Endothelial cell of umbilical vein (primary cell): Measurements from ENCODE around the gene CHPF2. TPM values are rescaled to one million over a fixed set of nuclear protein-coding genes. Genes with fewer than 3 reads are reported as not detected.

Experiments used
- BruUV-seq: library from RNA; stranded (reverse); fragments of 400-500 nt; replicated peaks from 2 replicates; lab custom pipeline; 2021; lab: Mats Ljungman, UMichigan
- CTCF ChIA-PET: fragments of 300-600, 350-600 bp; sonication (Branson Sonifier 250); formaldehyde crosslinking; loops from one replicate; lab custom pipeline; 2021; ENCODE audit warnings: antibody characterized with exemption, inconsistent platforms; lab: Charles Lee
- POLR2A ChIA-PET: fragments of 300-600, 350-600 bp; sonication (Branson Sonifier 250); formaldehyde crosslinking; loops from one replicate; lab custom pipeline; 2021; ENCODE audit warnings: antibody characterized with exemption, inconsistent platforms; lab: Charles Lee
- DNase-seq: peaks from one replicate; pipeline ENCODE4 v3.0.0-alpha.2; 2011; ENCODE audit warnings: low read depth, low spot score
- FAIRE-seq: peaks from 2 replicates; lab custom pipeline; 2011; peaks lifted over from hg19 to GRCh38; lab: Jason Lieb, UNC
- H2AFZ ChIP-seq: 2 replicates; pipeline ENCODE4 v1.6.0; 2012; ENCODE audit warnings: low read depth, low read length, control low read depth, inconsistent platforms
- H3K27ac ChIP-seq: 2 replicates; pipeline ENCODE4 v1.5.1; 2011; ENCODE audit warnings: low read depth, mild to moderate bottlenecking, control low read depth, low read length, moderate library complexity; ENCODE audit not compliant: insufficient read depth
- H3K27me3 ChIP-seq, 2 experiments: 2 replicates each; pipeline versions ENCODE4 v1.6.0 to v1.6.1; 2011; ENCODE audit warnings: low read length in 2 of 2, mixed read lengths in 1 of 2; ENCODE audit not compliant: control insufficient read depth in 2 of 2, insufficient read depth in 2 of 2
- H3K36me3 ChIP-seq, 2 experiments: 2 replicates in 1 of 2; 3 replicates in 1 of 2; pipeline ENCODE4 v1.5.1; 2011; ENCODE audit warnings: low read length in 2 of 2, mild to moderate bottlenecking in 1 of 2, moderate library complexity in 1 of 2; ENCODE audit not compliant: control insufficient read depth in 2 of 2, insufficient read depth in 2 of 2; ENCODE audit errors: extremely low read depth in 1 of 2
- H3K4me1 ChIP-seq: 3 replicates; pipeline ENCODE4 v1.5.1; 2011; ENCODE audit warnings: mild to moderate bottlenecking, low read length; ENCODE audit not compliant: control insufficient read depth, insufficient read depth; ENCODE audit errors: extremely low read depth
- H3K4me2 ChIP-seq: 2 replicates; pipeline ENCODE4 v1.6.1; 2011; ENCODE audit warnings: low read length, control low read depth, mixed read lengths; ENCODE audit not compliant: insufficient read depth
- H3K4me3 ChIP-seq, 3 experiments: fragments of 200-600 bp in 1 of 3; sonication (generic), shearing (Covaris generic) in 1 of 3; replicated peaks in 1 of 3; 2 replicates each; pipeline ENCODE4 v1.5.1; 2011 to 2016; ENCODE audit warnings: control low read depth in 3 of 3, low read length in 3 of 3, mild to moderate bottlenecking in 2 of 3, inconsistent platforms in 1 of 3, low read depth in 1 of 3, moderate library complexity in 1 of 3; ENCODE audit not compliant: insufficient read depth in 1 of 3
- H3K79me2 ChIP-seq: 2 replicates; pipeline ENCODE4 v1.6.0; 2012; ENCODE audit warnings: low read length, inconsistent platforms; ENCODE audit not compliant: control insufficient read depth, insufficient read depth
- H3K9ac ChIP-seq: replicated peaks from 2 replicates; pipeline ENCODE3; 2011; ENCODE audit warnings: low read length, control low read depth; ENCODE audit not compliant: insufficient read depth; ENCODE audit errors: extremely low read depth
- H3K9me1 ChIP-seq: replicated peaks from 3 replicates; pipeline ENCODE4 v1.6.0; 2011; ENCODE audit warnings: mild to moderate bottlenecking, low read length; ENCODE audit not compliant: control insufficient read depth, insufficient read depth; ENCODE audit errors: extremely low read depth
- H3K9me3 ChIP-seq: replicated peaks from 2 replicates; pipeline ENCODE4 v1.5.1; 2012; ENCODE audit warnings: low read length, inconsistent platforms; ENCODE audit not compliant: control insufficient read depth, insufficient read depth
- H4K20me1 ChIP-seq: replicated peaks from 2 replicates; pipeline ENCODE3; 2011; ENCODE audit warnings: mild to moderate bottlenecking, low read length; ENCODE audit not compliant: control insufficient read depth, insufficient read depth; ENCODE audit errors: extremely low read depth
- EZH2 ChIP-seq: IDR thresholded peaks from 2 replicates; pipeline ENCODE4 v1.6.1; 2012; ENCODE audit warnings: borderline replicate concordance, low read depth, mild to moderate bottlenecking, moderate library complexity, low read length, inconsistent platforms; ENCODE audit not compliant: severe bottlenecking
- FOS ChIP-seq: IDR thresholded peaks from 2 replicates; pipeline ENCODE4 v1.6.1; 2011; ENCODE audit warnings: mild to moderate bottlenecking, low read length, moderate library complexity, borderline replicate concordance; ENCODE audit not compliant: insufficient read depth
- GATA2 ChIP-seq: IDR thresholded peaks from 2 replicates; pipeline ENCODE4 v1.7.0; 2011; ENCODE audit warnings: low read depth, mild to moderate bottlenecking, moderate library complexity, mixed read lengths, low read length; ENCODE audit not compliant: insufficient read length, insufficient read depth
- JUN ChIP-seq: IDR thresholded peaks from 2 replicates; pipeline ENCODE4 v1.6.1; 2011; ENCODE audit warnings: borderline replicate concordance, low read depth; ENCODE audit not compliant: insufficient read length, insufficient read depth
- MYC ChIP-seq: IDR thresholded peaks from one replicate; pipeline ENCODE4 v1.6.1; 2011; ENCODE audit warnings: mild to moderate bottlenecking, low read depth, low read length
- POLR2A ChIP-seq: IDR thresholded peaks from 2 replicates; pipeline ENCODE4 v1.6.1; 2012; ENCODE audit warnings: low read depth, mild to moderate bottlenecking, control low read depth, low read length
- POLR2AphosphoS5 ChIP-seq: IDR thresholded peaks from 2 replicates; pipeline ENCODE4 v1.6.1; 2012; ENCODE audit warnings: low read depth, mild to moderate bottlenecking, control low read depth, low read length, moderate library complexity; ENCODE audit not compliant: insufficient read depth
- dilution Hi-C: fragments of 300-500 bp; cut with MboI; formaldehyde crosslinking; loops from one replicate; pipeline ENCODE4 v1.15.0; 2019; ENCODE audit warnings: low sequenced_read_pairs; ENCODE audit not compliant: extremely low pct_ligation_motif_present
- intact Hi-C: fragments of 100-400 bp; cut with micrococcal nuclease; formaldehyde crosslinking; loops from one replicate; pipeline ENCODE4 v1.10.0; 2022
- polyA plus RNA-seq, 4 experiments: library from polyadenylated mRNA; depleted of rRNA in 3 of 4; stranded (reverse) in 3 of 4; unstranded in 1 of 4; fragments of >200 nt; gene quantifications; 2 replicates each; pipeline versions ENCODE4 v1.2.1 to v1.2.3, GENCODE V29; 2011 to 2012; ENCODE audit warnings: missing spikeins in 1 of 4
- total RNA-seq: library from RNA; stranded (reverse); gene quantifications from 2 replicates; pipeline ENCODE4 v1.2.3, GENCODE V29; 2021
- TF ChIP-seq, protein P1 (sequence below): IDR thresholded peaks from 2 replicates; pipeline ENCODE4 v1.6.1; 2011; ENCODE audit not compliant: insufficient read depth, insufficient read length
- TF ChIP-seq, protein P2 (sequence below), 2 donors: IDR thresholded peaks; 1 replicate in 1 of 2; 2 replicates in 1 of 2; pipeline ENCODE4 v1.5.1; 2011; ENCODE audit warnings: low read length in 2 of 2, mild to moderate bottlenecking in 2 of 2, moderate library complexity in 2 of 2, control low read depth in 1 of 2, inconsistent platforms in 1 of 2, low read depth in 1 of 2; ENCODE audit not compliant: insufficient read depth in 1 of 2; ENCODE audit errors: extremely low read depth in 1 of 2

CHPF2 gene
- total and polyA plus RNA-seq, 2 donors (not counting 3 experiments of a cell fraction or from before 2014, with no cell fraction given): 72.8 to 75.0 TPM

DNA sequence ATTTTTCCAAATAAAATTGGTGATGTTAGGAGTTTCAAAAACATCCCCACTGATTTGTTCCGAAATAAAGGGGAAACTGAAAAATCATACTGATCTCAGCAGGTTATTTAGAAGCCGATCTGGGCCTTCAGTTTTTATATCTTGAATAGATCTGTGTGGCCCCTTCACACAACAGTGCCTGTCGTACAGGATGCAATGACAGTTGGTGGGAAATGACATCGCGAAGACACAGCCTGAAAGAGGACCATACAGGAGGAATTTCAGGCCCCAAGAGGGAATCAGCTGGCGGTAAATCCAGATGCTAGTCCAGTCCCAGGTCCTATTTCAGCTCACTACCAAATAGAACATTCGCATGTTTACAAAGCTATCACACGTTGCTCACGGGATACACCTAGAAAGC lies 25.0 kb upstream of the CHPF2 start:
- dilution Hi-C loops: no loop called here
- POLR2A ChIA-PET: interaction anchor here (2.5 kb wide), 1 partner anchor 20 kb away, joined by 5 read pairs; the partner anchor contains the start of gene ABCF2

More for the DNA sequence above, 25.0 kb upstream of the CHPF2 start:
- no peaks in the 10 kb centered on the region for H3K79me2 ChIP-seq
- no peaks in the 10 kb centered on the region for H4K20me1 ChIP-seq
- intact Hi-C loops: no loop called here
- TF ChIP-seq POLR2AphosphoS5 (no peak), JUN (no peak), POLR2A (no peak), FOS (no peak), MYC (no peak), EZH2 (no peak), GATA2 (no peak)
- TF ChIP-seq, protein P1, sequence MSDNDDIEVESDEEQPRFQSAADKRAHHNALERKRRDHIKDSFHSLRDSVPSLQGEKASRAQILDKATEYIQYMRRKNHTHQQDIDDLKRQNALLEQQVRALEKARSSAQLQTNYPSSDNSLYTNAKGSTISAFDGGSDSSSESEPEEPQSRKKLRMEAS: no peak
- TF ChIP-seq, protein P2, sequence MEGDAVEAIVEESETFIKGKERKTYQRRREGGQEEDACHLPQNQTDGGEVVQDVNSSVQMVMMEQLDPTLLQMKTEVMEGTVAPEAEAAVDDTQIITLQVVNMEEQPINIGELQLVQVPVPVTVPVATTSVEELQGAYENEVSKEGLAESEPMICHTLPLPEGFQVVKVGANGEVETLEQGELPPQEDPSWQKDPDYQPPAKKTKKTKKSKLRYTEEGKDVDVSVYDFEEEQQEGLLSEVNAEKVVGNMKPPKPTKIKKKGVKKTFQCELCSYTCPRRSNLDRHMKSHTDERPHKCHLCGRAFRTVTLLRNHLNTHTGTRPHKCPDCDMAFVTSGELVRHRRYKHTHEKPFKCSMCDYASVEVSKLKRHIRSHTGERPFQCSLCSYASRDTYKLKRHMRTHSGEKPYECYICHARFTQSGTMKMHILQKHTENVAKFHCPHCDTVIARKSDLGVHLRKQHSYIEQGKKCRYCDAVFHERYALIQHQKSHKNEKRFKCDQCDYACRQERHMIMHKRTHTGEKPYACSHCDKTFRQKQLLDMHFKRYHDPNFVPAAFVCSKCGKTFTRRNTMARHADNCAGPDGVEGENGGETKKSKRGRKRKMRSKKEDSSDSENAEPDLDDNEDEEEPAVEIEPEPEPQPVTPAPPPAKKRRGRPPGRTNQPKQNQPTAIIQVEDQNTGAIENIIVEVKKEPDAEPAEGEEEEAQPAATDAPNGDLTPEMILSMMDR (IDR thresholded peaks at IDR 0.05; ENCODE audit: extremely low read depth in 1 of 2, insufficient read depth in 1 of 2, low read depth in 1 of 2, low read length in 2 of 2): no peak
- DNase-seq (no peak), FAIRE-seq (no peak)
- no peak overlapping the region for H3K27ac ChIP-seq
- H3K9me3 ChIP-seq: no peaks in the 10 kb centered on the region
- BruUV-seq: no TSS peak
- no peaks in the 10 kb centered on the region for H3K9me1 ChIP-seq
- no peak overlapping the region for H3K4me2 ChIP-seq
- no peaks in the 10 kb centered on the region for H3K4me1 ChIP-seq
- CTCF ChIA-PET: interaction anchor here (1.4 kb wide), 1 partner anchor 37 kb away, joined by 3 read pairs; no protein-coding TSS in a partner anchor
- H3K4me3 ChIP-seq: no peak overlapping the region
- H3K36me3 ChIP-seq: no peaks in the 10 kb centered on the region
- peaks cover 2 to 9% of the 10 kb centered on the region in 2 experiments for H3K27me3 ChIP-seq
- H3K9ac ChIP-seq: no peak overlapping the region
- H2AFZ ChIP-seq: no peak overlapping the region
